HUES6 (cell line): ENCODE results near the gene ERBB4.

Experiments used
- H3K27ac ChIP-seq: 2 replicates; pipeline ENCODE4 v1.7.0; 2013; ENCODE audit warnings: low read depth, mild to moderate bottlenecking, low read length, inconsistent platforms
- H3K27me3 ChIP-seq: 2 replicates; pipeline ENCODE4 v1.6.1; 2013; ENCODE audit warnings: low read length; ENCODE audit not compliant: control insufficient read depth, insufficient read depth
- H3K36me3 ChIP-seq: 2 replicates; pipeline ENCODE4 v1.6.1; 2013; ENCODE audit warnings: low read length; ENCODE audit not compliant: control insufficient read depth, insufficient read depth
- H3K4me1 ChIP-seq: 2 replicates; pipeline ENCODE4 v1.6.1; 2013; ENCODE audit warnings: low read length; ENCODE audit not compliant: control insufficient read depth, insufficient read depth
- H3K4me3 ChIP-seq: 2 replicates; pipeline ENCODE4 v1.5.1; 2013; ENCODE audit warnings: low read depth, low read length
- H3K9ac ChIP-seq: one replicate; pipeline ENCODE4 v1.6.1; 2013; ENCODE audit warnings: mild to moderate bottlenecking, low read length
- H3K9me3 ChIP-seq: 2 replicates; pipeline ENCODE4 v1.6.1; 2013; ENCODE audit warnings: low read depth, low read length; ENCODE audit not compliant: control insufficient read depth, insufficient read depth

Gene ERBB4

DNA sequence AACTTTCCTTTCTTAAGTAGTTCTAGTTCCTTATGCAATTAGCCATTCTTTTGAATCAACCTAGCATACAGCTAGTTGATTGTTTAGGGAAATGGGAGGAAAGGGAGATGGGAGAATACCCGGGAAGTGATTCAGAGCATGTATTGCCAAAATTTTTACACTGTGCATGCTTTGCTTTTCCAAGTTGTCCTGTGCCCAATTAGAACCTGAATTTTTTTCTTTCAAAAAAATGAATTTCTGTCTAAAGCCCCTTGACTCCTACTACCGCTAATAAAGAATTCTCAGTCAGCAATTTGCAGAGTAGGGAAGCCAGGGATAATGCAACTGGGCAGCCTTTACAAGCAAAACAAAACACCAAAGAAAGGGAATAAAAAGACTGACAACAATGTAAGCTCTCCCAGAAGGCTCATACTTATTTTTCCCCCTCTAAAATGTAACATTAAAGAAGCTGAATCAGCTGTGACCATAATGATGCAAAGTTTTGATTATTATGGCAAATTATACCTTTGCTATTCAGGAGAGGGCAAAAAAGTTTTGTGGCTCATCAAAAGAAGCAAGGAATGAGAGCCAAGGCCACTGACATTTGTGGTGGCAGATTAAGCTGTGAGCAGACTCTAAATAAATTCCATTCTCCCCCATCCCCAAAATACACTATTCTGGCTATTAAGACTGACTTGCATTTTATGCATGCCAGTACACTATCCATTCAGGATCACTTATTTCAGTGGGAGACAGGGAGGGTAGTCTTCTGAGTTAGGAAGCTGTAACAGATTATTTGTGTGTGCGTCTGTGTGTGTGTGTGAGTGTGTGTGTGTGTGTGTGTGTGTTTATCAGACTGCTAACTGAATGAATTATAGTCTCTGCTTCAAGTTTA is 174.3 kb downstream of the ERBB4 start:
- H3K36me3 ChIP-seq = no peaks in the 10 kb centered on the region
- no peak overlapping the region for H3K9ac ChIP-seq
- no peak overlapping the region for H3K4me3 ChIP-seq
- no peaks in the 10 kb centered on the region for H3K9me3 ChIP-seq
- H3K4me1 ChIP-seq = peaks cover 19% of the 10 kb centered on the region; the same call in 1 of the 2 replicates
- H3K27ac ChIP-seq = no peak overlapping the region
- no peaks in the 10 kb centered on the region for H3K27me3 ChIP-seq

GRCh38 chr2:212361174-212361756 is 177.3 kb downstream of the ERBB4 start:
- Histone ChIP-seq H3K36me3 (no peaks in the 10 kb centered on the region), H3K4me3 (no peak overlapping the region), H3K9me3 (no peaks in the 10 kb centered on the region), H3K27ac (no peak overlapping the region), H3K9ac (no peak overlapping the region), H3K27me3 (no peaks in the 10 kb centered on the region), H3K4me1 (peaks cover 19% of the 10 kb centered on the region; the same call in 1 of the 2 replicates)

- no peak overlapping the region for H3K27ac ChIP-seq
- H3K36me3 ChIP-seq = no peaks in the 10 kb centered on the region
- H3K9me3 ChIP-seq = no peaks in the 10 kb centered on the region
- no peak overlapping the region for H3K9ac ChIP-seq
- H3K4me1 ChIP-seq = peaks cover 19% of the 10 kb centered on the region; the same call in 1 of the 2 replicates
- H3K4me3 ChIP-seq = no peak overlapping the region
- no peaks in the 10 kb centered on the region for H3K27me3 ChIP-seq
These were observed 178.5 kb downstream of the ERBB4 start for GRCh38 chr2:212360068-212360460.

- Histone ChIP-seq H3K27ac (no peak overlapping the region), H3K4me3 (no peak overlapping the region), H3K36me3 (no peaks in the 10 kb centered on the region), H3K9ac (no peak overlapping the region), H3K9me3 (no peaks in the 10 kb centered on the region), H3K27me3 (no peaks in the 10 kb centered on the region), H3K4me1 (peaks cover 18% of the 10 kb centered on the region; the same call in 1 of the 2 replicates)
These were observed 179.1 kb downstream of the ERBB4 start for GRCh38 chr2:212359425-212360067.

DNA sequence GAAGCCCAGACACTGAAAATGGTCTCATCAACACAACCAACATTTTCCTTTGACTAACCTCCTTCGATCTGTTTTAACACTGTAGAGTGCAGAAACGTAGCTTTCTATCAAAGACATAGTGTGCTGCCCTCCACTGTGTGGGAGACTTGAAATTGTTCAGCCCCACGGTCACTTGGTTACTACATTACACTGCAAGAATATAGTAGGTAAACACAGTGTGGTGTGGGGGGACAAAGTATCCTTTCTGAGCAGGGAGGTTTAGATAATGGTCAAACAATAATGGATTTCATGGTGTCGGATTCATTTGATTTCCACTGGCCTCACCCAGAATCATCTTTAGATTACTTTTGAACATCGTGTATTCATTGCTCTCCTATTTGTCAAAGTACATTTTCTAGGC is 181.0 kb downstream of the ERBB4 start:
- no peaks in the 10 kb centered on the region for H3K36me3 ChIP-seq
- no peak overlapping the region for H3K9ac ChIP-seq
- no peaks in the 10 kb centered on the region for H3K27me3 ChIP-seq
- no peaks in the 10 kb centered on the region for H3K9me3 ChIP-seq
- 0 out of 2 replicates have a peak, but pooled peaks cover 9% of the 10 kb centered on the region for H3K4me1 ChIP-seq
- H3K4me3 ChIP-seq = no peak overlapping the region
- no peak overlapping the region for H3K27ac ChIP-seq

DNA sequence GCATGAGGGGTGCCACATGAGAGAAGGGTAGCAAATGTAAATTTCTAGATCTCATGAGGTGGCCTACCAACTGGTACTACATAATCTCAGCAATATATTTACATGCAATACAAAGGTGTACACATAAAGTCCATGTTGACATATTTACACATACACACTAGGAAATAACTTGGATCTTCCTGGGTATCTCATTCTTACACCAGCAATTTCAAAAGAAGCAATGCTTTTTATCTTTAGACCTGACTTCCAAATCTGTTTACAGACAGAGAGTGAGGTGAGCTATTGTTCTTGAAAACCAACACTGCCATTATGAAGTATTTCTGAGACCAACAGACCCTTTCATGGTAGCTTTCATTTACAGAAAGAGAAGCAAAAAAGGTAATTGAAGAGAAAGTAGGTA is 184.2 kb downstream of the ERBB4 start:
- H3K27ac ChIP-seq = no peak overlapping the region
- H3K4me3 ChIP-seq = no peak overlapping the region
- no peaks in the 10 kb centered on the region for H3K9me3 ChIP-seq
- H3K9ac ChIP-seq = no peak overlapping the region
- H3K27me3 ChIP-seq = no peaks in the 10 kb centered on the region
- H3K36me3 ChIP-seq = no peaks in the 10 kb centered on the region
- H3K4me1 ChIP-seq = no peaks in the 10 kb centered on the region

DNA sequence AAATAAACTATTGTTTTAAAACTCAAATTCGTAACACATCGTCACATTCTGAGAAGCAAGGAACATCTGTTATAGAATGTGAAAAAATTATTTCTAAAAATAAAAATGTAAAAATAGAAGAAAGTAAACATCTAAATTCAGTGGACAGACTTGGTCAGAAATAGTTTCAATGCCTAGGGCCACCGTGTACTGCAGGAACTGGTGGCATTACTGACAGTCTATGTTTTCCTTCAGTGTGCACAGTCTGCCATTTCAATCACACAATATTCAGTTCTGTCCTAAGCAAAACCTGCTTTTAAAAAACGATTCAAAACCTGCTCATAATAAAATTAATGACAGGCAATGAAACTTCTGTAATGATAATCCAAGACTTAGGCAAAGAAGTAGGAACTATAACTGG is 190.1 kb downstream of the ERBB4 start:
- H3K27ac ChIP-seq = no peak overlapping the region
- H3K27me3 ChIP-seq = no peaks in the 10 kb centered on the region
- H3K4me3 ChIP-seq = no peak overlapping the region
- H3K36me3 ChIP-seq = no peaks in the 10 kb centered on the region
- H3K9ac ChIP-seq = no peak overlapping the region
- no peaks in the 10 kb centered on the region for H3K9me3 ChIP-seq
- H3K4me1 ChIP-seq = no peaks in the 10 kb centered on the region

- Histone ChIP-seq H3K4me1 (no peaks in the 10 kb centered on the region), H3K27me3 (no peaks in the 10 kb centered on the region), H3K4me3 (no peak overlapping the region), H3K36me3 (no peaks in the 10 kb centered on the region), H3K9ac (no peak overlapping the region), H3K27ac (no peak overlapping the region), H3K9me3 (no peaks in the 10 kb centered on the region)
These were observed 191.7 kb downstream of the ERBB4 start for GRCh38 chr2:212346865-212347264.

- no peaks in the 10 kb centered on the region for H3K4me1 ChIP-seq
- H3K9me3 ChIP-seq = no peaks in the 10 kb centered on the region
- no peaks in the 10 kb centered on the region for H3K27me3 ChIP-seq
- H3K36me3 ChIP-seq = no peaks in the 10 kb centered on the region
- no peak overlapping the region for H3K9ac ChIP-seq
- H3K27ac ChIP-seq = no peak overlapping the region
- H3K4me3 ChIP-seq = no peak overlapping the region
These were observed 192.6 kb downstream of the ERBB4 start for GRCh38 chr2:212345966-212346365.

- Histone ChIP-seq H3K9me3 (no peaks in the 10 kb centered on the region), H3K36me3 (no peaks in the 10 kb centered on the region), H3K9ac (no peak overlapping the region), H3K4me1 (no peaks in the 10 kb centered on the region), H3K27me3 (no peaks in the 10 kb centered on the region), H3K4me3 (no peak overlapping the region), H3K27ac (no peak overlapping the region)
These were observed 194.5 kb downstream of the ERBB4 start for GRCh38 chr2:212344131-212344530.

DNA sequence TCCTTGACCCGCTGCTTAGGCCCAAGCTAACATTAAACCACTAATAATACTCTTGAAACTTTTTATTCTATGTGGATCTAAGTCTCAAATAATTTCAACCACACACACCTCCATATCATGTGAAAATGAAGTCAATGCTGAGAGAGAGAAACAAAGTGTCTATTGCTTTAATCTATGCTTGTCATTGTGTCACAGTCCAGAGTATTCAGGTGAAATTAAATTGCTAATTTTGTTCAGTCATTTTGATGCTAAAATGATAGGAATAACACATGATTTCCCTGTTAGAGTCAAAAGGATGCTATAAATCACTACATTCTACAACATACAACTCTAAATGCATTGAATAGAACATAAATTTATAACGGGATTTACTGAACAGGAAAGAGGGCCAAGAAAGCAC is 195.4 kb downstream of the ERBB4 start:
- Histone ChIP-seq H3K4me1 (no peaks in the 10 kb centered on the region), H3K9me3 (no peaks in the 10 kb centered on the region), H3K9ac (no peak overlapping the region), H3K36me3 (no peaks in the 10 kb centered on the region), H3K27me3 (no peaks in the 10 kb centered on the region), H3K27ac (no peak overlapping the region), H3K4me3 (no peak overlapping the region)
